ENCODE measurements around the gene PAGR1. TPM values are rescaled to one million over a fixed set of nuclear protein-coding genes. Genes with fewer than 3 reads are reported as not detected.
A peak's percentile ranks its signal among the peaks of the same experiment; 100 is the strongest.

Gene PAGR1
- total and polyA plus RNA-seq, 2 of the 13 experiments (the other 11 are each of a cell fraction or from before 2014, with no cell fraction given): 9.8 to 66.4 TPM

- no peak for TF ChIP-seq DNMT1 (CRISPR knock-in tag; IDR thresholded peaks at IDR 0.05)
- no peak for TF ChIP-seq ATF6 (CRISPR knock-in tag; conservative IDR thresholded peaks at IDR 0.05)
- TF ChIP-seq AKAP8 (CRISPR knock-in tag; IDR thresholded peaks at IDR 0.05): no peak
- TF ChIP-seq, protein P1, sequence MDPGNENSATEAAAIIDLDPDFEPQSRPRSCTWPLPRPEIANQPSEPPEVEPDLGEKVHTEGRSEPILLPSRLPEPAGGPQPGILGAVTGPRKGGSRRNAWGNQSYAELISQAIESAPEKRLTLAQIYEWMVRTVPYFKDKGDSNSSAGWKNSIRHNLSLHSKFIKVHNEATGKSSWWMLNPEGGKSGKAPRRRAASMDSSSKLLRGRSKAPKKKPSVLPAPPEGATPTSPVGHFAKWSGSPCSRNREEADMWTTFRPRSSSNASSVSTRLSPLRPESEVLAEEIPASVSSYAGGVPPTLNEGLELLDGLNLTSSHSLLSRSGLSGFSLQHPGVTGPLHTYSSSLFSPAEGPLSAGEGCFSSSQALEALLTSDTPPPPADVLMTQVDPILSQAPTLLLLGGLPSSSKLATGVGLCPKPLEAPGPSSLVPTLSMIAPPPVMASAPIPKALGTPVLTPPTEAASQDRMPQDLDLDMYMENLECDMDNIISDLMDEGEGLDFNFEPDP (CRISPR knock-in tag; conservative IDR thresholded peaks at IDR 0.05): 0 out of 2 replicates have a peak, but pooled peaks have one; percentile 27
- TF ChIP-seq BCL6 (CRISPR knock-in tag; IDR thresholded peaks at IDR 0.05): no peak
- TF ChIP-seq ATF1 (CRISPR knock-in tag; IDR thresholded peaks at IDR 0.05): no peak
- no peak for TF ChIP-seq RXRB (CRISPR knock-in tag; IDR thresholded peaks at IDR 0.05; ENCODE audit: borderline replicate concordance)
- TF ChIP-seq ZNF431 (CRISPR knock-in tag; IDR thresholded peaks at IDR 0.05; ENCODE audit: borderline replicate concordance, low read depth): peak; percentile 28; the same call in 1 of the 2 replicates
- no peak for TF ChIP-seq ZNF281 (CRISPR knock-in tag; IDR thresholded peaks at IDR 0.05; ENCODE audit: borderline replicate concordance)
- TF ChIP-seq TBP (CRISPR knock-in tag; IDR thresholded peaks at IDR 0.05): 0 out of 2 replicates have a peak, but pooled peaks have one; percentile 61
- no peak for TF ChIP-seq SAFB2 (CRISPR knock-in tag; IDR thresholded peaks at IDR 0.05; ENCODE audit: borderline replicate concordance, low read depth)
- TF ChIP-seq ZNF225 (CRISPR knock-in tag; IDR thresholded peaks at IDR 0.05): no peak
- TF ChIP-seq ZNF292 (CRISPR knock-in tag; IDR thresholded peaks at IDR 0.05; ENCODE audit: borderline replicate concordance, low read depth): no peak
- TF ChIP-seq TFAP4 (IDR thresholded peaks at IDR 0.05; ENCODE audit: borderline replicate concordance, low read depth): no peak
- 0 out of 2 replicates have a peak, but pooled peaks have one; percentile 13 for TF ChIP-seq ZBTB46 (CRISPR knock-in tag; IDR thresholded peaks at IDR 0.05; ENCODE audit: borderline replicate concordance)
- no peak for TF ChIP-seq TARDBP (CRISPR knock-in tag; IDR thresholded peaks at IDR 0.05)
- TF ChIP-seq TERF1 (CRISPR knock-in tag; IDR thresholded peaks at IDR 0.05): no peak
- TF ChIP-seq TSC22D2 (CRISPR knock-in tag; IDR thresholded peaks at IDR 0.05; ENCODE audit: borderline replicate concordance): no peak
- TF ChIP-seq ZNF121 (CRISPR knock-in tag; IDR thresholded peaks at IDR 0.05): no peak
- no peak for TF ChIP-seq ZBTB42 (CRISPR knock-in tag; IDR thresholded peaks at IDR 0.05)
Observed at GRCh38 chr16:29789775-29790182, 26.2 kb upstream of the PAGR1 start (continued).

All from HepG2 (cell line).